Muscle of arm (tissue), 12 donors: ENCODE results near the gene CNTNAP5. TPM values are rescaled to one million over a fixed set of nuclear protein-coding genes. Genes with fewer than 3 reads are reported as not detected.

Source experiments
- DNase-seq: peaks from one replicate; pipeline ENCODE4 v3.0.0-alpha.2; 2013
- polyA plus RNA-seq, 12 donors: library from polyadenylated mRNA; unstranded; fragments of 120-200 nt; gene quantifications; one replicate each; pipeline ENCODE4 v1.2.1, GENCODE V29; 2013; ENCODE audit not compliant: insufficient read length in 12 of 12

Gene CNTNAP5
- polyA plus RNA-seq, 12 donors: 0.09 to 0.57 (median 0.23) TPM; not detected in 2

DNA sequence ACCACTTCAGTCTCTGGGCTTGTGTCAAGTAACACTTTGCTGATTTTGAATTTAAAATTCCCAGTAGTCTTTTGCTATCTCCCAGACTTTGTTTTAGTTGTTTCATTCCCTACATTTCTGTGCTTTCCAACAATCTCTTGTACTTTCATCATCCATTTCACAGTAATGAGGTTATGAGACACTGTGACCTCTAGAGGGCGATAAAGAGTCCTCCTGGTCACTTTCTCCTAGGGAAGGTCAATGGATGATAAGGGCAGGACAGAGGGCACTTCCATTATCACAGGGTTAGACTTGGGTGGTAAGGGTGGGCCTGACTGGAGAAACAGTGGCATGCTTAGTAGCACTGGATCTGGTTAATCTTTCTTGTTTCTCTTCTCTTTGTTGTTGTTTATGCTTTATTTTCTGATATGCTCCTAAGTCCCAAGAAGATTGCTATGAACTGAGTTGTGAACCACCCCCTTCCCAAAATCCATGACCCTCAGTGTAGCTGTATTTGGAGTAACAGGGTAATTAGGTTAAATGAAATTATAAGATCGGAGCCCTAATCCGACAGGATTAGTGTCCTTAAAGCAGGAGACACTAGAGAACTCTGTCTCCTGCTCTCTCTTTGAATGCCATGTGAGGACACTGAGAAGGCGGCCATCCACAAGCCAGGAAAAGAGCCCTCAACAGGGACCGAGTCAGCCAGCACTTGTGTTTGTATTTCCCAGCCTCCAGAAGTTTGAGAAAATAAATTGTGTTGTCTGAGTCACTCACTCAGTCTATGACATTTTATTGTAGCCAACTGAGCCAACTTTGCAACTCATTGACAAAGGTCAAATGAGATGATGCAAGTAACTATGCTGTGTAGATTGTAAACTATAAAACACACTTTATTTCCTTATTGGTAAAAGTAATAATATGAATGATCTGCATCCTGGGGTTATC is 779.2 kb downstream of the CNTNAP5 start:
- peak; percentile 15 for DNase-seq

DNA sequence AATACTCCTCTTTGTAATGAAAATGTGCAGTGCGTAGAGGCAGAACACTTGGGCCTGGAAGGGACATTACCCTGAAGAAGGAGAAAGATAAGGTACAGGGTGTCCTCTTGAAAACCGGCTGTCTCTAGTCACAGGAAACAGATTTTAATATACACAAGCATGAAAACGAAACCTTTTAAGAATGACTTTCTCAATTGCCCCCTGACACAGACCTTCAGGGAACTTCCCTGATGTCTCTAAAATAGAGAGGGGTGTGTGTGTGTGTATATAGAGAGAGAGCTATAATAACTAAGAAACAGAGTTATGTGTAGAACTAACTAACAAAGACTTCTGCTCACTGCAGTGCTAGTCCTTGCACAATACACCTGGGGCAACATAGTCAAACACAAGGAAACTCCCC is 780.0 kb downstream of the CNTNAP5 start:
- no peak for DNase-seq

DNA sequence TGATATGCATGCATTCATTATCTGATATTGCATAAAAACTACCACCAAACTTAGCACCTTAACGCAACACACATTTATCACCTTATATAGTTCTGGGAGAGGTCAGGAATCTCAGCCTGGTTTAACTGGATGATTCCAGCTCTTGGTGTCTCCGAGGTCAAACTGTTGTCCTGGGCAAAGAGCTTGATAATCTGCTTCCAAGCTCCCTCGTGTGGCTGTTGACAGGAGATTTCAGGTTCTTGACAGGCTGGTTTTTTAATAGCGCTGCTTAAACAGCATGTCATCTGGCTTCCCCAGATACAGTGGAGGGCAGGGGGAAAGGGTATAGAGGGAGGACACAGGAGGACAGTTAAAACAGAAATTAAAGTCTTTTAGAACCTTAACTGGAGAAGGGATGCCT is 785.0 kb downstream of the CNTNAP5 start:
- DNase-seq: no peak

DNA sequence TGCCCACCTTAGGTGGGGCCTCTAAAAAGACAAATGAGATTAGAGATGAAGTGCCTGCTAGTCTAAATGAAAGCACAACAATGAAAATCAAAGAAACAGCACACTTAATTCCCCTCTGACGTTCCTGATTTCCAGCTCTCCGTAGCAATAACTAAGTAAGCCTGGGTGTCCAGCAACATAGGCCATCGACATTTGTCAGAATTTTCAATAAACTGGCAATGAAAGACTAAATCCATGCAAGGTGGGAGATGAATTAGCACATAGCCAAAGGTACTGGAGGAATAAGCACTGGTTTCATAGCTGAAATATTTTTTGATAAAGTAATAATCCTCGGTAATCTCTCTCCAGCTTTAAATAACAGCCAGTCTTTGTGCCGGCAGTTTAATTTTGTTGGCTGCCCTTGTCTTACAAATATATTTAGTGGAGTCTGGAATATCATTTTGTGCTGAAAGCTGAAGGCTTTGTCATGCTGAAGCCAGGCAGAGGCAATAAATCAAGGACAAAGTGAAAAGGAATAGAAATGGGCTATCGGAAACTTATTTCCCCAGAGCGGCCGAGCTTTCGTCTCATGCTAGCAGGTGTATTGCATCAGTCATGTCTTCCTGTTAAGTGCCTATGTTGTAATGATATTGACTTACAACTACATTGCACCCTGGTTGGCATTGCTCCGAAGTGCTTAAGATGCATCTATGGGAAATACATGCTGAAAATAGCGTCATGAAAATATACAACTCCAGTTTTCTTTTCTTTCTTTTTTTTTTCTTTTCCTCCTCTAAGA is 790.1 kb downstream of the CNTNAP5 start:
- peak; percentile 46 for DNase-seq

DNA sequence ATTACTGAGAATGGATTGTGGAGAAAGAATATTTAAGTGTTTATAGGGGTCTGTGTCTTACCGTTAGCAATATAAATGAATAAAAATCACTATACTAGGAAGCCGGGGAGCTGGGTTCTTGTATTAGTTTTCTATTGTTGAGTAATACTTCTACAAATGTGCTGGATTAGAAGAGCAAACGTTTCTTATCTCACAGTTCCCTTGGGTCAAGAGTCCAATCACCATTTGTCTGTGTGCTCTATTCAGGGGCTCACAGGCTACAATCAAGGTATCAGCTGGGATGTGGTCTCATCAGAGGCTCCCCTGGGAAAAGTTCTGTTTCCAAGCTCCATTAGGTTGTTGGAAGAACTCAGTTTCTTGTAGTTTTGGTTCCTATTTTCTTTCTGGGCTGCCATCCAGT is 790.9 kb downstream of the CNTNAP5 start:
- no peak for DNase-seq

DNA sequence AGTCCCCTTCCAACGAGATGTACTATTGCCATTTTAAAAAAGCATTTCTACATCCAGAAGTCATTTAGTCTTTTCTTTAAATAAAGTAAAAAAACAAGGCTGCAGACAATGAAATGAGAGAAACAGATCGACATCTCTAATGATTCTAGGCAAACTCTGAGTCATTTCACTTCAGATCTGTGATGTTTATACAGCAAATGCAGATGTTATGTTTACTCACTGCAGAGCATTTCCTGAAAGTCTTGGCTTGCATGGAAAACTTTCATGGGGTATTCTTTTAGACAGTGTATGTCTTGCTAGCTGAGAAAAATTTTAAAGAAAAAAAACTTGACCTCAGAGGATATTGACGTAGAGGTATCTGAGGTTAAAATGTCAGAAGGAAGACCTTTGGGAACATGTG is 797.4 kb downstream of the CNTNAP5 start:
- no peak for DNase-seq

DNA sequence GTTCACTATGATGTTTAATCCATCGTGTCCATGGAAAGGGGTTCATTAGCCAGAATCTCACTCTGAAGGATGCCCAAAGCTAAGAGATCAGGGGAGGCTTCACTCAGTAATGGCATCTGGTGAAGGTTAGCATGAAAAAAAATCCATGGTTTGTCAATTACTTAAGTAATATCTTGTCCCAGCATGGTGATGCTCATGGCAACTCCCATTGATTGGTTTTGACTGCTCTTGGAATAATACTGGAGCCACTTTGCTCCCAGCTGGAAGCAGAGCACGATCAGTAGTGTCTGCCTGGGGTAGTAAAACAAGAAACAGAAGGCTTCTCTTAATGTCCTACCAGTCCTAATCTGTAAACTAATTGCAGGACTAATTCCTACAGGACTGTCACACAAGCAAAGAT is 799.4 kb downstream of the CNTNAP5 start:
- DNase-seq: no peak

DNA sequence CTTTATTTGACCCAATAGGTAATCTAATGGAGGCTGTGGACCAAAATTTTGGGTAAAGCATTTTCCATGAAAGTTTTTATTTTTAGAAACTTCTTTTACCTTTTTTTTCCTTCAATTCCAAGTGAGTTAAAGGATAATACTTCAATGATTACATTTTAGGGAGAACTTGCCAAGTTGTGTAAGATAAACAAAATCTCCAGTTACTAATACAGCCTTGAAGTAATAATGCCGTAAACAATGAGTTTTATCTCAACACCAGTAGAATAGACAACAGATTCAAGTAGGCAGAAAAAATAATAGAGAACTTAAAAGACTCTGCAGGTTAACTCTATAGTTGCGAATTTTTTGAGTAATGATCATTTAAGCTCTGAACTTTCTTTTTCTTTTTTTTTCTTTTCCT is 807.4 kb downstream of the CNTNAP5 start:
- no peak for DNase-seq

DNA sequence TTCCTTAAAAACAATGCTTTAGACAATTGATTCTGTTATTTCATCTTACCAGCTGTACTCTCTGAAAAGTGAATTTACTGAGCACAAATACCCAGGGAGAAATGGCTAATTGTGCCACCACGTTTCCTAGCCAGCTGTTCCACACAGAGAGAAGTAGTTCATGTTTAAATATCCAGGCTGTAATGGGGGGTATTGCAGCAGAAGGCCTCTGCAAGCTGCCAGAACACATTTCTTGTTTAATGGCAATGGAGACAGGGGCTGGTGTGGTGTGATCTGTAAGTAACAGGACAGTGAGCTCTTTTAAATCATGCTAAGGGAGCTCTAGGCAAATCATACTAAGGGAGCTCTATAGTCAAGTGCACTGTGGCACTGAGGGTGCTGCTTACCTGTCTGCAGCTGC is 809.2 kb downstream of the CNTNAP5 start:
- no peak for DNase-seq

DNA sequence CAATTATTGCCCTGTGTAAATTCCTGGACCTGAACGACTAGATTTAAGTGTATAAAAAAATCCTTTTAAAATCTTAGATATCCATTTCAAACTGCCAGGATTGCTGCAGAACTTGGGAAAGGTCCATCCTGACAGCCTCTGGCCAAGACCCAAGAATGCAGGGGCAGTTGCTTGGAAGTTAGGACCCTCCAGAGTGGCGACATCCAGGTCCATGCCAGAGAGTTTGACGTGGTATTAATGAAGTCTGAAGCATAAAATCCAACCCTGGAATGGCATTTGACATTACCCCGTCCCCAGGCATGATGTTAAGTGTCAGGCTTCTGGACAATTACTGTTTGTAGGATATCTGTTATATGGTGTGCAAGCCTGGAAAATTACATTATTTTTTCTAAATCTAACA is 810.2 kb downstream of the CNTNAP5 start:
- DNase-seq: no peak

DNA sequence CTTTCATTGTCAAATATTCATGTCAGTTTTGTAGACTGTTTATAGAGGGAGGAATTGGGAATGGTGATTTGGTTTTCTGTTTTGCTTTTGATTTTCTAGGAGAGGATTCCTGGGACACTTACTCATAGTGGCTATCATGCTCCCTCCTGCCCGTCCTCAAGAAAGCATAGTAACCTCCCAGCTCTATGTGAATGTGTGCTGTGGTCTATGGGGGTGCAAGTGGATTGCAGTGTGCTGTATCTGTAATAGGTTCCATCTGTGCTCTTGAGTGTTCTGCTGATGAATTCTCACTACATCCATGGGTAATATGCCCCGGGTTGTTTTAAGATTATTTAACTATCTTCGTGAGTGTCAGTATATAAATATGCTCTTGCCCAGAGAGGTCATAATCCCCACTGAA is 811.3 kb downstream of the CNTNAP5 start:
- DNase-seq: no peak

DNA sequence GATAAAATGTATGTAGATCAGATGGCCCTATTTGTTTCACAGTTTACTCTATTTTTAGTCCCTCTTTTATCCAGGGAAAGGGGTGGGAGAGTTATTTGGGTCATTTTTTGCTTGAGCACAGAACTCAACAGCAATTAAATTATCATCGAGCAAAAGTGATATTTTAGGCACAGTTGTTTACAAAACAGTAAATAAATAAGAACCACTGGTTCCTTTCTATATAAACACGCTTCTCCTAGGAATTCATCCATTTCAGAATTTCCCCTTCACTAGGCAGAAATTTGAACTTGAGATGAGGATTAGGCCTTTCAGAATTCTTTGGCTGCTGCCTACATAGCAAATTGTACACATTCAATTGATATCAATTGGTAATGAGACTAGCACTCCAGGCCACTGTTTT is 812.4 kb downstream of the CNTNAP5 start:
- DNase-seq: no peak

DNA sequence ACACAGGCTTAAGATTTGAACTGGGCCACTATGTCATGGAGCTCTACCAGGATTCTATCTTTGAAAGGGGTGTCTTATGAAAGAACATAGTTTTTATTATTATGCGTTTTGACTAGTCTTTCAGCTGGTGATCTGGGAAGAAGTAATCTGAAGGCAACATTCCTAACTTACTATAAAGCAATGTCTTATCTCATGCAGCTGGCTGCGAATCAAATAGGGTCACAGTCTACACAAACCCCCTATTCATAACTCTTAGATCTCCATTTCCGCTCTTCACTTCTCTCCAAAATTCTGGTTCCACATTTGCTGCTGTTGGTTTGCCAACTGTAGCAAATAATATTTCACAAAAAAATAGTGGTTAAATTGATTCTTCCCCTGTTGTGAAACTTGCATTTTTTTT is 813.3 kb downstream of the CNTNAP5 start:
- DNase-seq: no peak

DNA sequence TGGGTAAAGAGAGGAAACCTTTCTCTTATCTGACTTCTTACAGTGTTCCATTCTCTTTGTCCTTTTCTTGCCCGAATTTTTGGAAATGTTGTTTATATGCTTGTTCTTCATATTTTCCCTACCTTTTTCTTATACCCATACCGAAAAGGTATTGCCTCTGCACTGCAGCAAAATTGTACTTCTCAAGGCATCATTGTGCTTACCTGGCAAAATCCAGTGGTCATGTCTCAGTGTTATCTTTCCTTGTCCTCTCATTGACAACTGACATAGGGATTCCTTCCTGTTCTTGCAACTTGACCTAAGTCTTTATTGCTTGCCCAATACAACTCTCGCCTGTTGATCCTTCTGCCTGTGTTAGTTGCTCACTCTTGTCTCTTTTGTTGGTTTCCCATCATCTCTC is 842.2 kb downstream of the CNTNAP5 start:
- no peak for DNase-seq

DNA sequence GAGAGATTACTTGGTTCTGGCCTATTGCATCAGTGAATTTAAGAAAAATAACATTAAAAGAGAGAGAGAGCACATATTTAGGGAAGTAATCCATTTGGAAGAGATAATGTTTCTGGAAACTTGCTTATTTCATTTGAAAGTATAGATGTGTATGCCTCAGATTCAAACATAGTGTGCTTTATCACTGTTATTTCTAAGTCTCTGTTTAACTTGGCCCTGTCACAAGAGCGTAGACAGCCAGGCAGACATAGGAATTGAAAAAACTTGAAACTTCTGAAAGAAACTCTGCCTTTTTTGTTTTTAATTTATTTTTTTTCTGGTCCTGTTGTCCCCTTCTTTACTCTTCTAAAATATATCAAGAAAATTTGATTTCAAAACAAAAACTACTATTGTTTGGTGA is 849.1 kb downstream of the CNTNAP5 start:
- no peak for DNase-seq

DNA sequence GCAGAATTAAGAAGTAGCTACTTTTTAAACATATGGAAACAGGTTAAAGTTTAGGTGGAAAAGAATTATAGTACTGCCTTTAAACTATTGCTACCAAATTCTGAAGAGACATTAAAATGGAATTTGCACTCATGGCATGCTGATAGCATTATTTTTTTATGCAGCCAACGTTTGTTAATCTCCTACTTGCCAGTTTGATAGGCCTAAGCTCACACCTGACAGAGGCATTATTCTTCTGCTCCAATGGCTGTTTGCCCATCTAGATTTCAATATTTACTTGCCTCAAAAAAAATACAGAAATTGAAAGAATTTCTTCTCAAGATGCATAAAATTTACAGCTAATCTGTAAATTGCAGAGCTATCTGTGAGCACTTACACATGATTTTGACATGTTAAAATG is 849.6 kb downstream of the CNTNAP5 start:
- no peak for DNase-seq

DNA sequence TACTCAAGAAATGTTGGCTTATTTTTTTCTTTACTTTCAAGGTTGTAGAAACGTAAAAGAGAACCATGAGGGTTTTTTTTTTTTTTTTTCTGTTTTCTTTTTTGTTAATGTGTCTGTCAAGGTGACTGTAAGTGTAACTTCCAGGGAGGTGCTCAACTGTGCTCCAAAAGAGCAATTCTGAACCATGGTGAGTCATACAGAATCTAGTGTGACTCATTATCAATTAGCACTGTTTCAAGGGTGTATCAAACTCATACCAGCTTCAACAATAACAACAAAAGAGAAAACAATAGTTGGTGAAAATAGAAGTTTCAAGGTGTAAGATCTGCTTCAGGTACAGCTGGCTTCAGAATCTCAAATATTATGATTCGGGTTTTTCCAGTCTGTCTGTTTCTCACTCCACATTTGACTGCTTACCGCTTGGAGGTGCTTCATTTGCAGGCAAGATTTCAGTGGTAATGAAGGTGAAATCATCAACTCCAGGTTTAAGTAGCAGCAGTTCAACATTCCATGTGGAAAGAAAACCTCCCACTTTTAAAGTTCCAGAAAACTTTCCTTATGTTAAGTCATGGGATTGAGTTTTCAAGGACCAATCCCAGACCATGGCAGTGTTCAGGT is 850.6 kb downstream of the CNTNAP5 start:
- no peak for DNase-seq

DNA sequence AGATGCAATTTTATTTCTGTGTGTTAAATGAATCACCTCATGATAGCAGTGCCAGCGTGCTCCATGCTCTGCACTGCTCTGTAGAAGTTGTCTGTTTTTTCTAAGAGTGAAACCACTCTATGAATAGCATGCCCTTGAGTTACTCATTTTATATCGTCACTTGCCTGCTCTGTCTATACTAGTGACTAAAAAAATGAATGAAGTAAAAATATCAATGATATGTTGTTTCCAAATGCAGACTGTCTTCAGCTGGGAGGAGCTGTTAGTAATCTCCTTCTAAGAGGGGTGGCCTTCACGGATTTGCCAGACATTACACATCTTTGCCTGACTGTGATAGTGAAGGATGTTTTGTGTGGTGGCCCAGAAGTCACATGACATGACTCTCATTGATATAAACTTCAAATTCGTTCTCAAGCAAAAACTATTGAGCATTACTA is 852.1 kb downstream of the CNTNAP5 start:
- DNase-seq: no peak

DNA sequence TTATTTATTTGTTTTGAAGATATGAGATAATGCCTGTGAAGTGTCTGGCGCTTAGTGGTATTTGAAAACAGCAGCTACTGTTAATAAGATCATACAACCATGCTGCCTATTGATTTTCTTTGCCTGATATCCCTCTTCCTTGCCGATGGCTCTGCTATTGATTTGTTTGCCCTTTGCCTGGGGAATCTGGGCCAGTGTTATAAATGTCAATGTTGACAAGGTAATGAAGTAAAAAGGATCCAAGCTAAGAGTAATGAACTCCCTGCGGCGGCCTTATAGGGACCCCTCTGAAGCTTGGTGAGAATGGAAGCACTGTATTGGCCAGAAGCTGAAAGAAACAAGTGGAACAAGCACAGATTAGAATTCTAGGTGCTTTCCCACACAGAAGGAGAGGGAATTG is 854.6 kb downstream of the CNTNAP5 start:
- DNase-seq: no peak

DNA sequence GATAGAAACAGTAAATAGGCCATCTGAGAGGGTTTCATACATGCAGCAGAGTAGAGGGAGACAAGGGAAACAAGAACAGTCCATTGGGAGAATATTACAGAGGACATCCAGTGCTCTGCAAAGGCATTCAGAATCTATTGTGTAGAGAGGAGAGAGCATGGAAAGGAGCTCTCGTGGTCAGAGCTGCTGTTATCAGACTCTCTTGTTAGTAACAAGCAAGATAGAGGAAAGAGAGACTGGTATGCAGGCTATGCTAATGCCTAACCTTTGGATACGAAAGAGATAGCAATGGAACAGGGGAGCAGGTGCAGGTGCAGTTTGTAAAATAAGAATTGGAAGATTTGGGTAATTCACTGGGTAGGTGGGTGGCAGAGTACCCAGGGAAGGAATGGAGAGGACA is 855.9 kb downstream of the CNTNAP5 start:
- no peak for DNase-seq

DNA sequence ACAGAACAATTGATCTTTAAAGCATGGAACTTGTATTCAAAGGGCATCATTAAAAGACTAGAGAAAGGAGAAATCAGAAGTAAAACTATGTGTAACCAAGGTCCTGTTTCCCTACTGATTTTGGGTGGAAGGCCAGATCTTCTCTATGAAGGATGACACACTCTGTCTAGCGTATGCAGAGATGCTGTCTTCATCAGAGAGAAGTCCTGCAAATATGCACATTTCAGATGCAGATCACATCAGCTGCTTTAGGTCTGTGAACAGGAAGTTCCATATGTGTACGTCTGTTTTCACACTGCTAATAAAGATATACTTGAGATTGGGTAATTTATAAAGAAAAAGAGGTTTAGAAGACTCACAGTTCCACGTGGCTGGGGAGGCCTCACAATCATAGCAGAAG is 857.3 kb downstream of the CNTNAP5 start:
- DNase-seq: no peak

DNA sequence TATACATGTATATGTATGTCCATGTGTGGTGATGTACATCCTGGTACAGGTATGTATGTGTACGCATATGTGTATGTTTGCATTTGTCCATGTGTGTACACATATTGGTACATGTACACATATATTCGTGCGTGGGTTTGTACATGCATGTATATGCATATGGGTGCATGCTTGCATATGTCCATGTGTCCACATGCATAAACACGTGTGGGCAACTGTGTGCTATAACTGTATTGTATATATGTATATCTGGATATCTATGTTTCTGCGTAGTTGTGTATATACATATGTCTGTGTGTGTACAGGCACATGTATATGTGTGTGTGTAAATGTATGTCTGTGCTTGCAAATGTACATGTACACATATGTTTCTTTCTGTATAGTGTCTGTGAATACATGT is 858.5 kb downstream of the CNTNAP5 start:
- no peak for DNase-seq

DNA sequence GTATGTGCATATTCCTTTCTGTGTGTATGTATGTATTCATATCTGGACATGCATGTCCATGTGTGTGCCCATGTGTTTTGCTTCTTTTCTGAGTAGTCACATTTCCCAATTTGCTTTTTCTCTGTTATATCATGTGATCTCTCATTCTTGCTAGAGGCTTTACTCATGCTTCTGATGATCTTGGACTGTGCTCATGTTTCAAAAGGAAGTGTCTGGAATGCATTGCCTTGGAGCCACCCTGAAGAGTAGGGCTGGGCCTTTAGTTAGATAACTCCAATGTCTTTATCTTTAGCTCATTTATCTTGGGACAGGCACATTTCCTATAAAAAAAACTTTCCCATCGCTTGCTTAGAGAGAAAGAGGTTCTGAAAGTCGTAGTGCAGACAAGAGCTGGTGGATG is 859.2 kb downstream of the CNTNAP5 start:
- DNase-seq: no peak
